Measurements from ENCODE around the gene CNTN2.

The CNTN2 gene

DNA sequence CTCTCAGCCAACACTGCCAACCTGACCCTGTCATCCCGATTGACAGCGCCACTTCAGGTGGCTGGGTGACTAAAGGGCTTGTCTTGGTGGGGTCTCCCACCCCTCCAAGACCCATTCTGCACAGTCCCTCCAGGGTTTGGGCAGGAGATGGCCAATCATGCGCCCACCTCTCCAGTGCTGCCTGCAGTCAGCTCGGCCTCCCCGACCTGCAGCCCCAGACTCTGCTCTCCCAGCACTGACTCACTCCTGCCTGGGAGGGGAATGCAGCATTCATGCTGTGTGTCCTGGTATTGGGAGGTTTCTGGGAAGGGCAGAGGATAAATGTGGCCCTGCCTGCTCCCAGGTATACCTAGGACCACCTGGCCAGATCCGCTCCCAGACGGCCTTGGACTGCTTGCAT lies 31.5 kb downstream of the CNTN2 start:
- no peak for DNase-seq

GRCh38 chr1:205075642-205076155 lies 32.7 kb downstream of the CNTN2 start:
- DNase-seq, result no peak

GRCh38 chr1:205076245-205076761 lies 33.3 kb downstream of the CNTN2 start:
- no peak for DNase-seq

DNA sequence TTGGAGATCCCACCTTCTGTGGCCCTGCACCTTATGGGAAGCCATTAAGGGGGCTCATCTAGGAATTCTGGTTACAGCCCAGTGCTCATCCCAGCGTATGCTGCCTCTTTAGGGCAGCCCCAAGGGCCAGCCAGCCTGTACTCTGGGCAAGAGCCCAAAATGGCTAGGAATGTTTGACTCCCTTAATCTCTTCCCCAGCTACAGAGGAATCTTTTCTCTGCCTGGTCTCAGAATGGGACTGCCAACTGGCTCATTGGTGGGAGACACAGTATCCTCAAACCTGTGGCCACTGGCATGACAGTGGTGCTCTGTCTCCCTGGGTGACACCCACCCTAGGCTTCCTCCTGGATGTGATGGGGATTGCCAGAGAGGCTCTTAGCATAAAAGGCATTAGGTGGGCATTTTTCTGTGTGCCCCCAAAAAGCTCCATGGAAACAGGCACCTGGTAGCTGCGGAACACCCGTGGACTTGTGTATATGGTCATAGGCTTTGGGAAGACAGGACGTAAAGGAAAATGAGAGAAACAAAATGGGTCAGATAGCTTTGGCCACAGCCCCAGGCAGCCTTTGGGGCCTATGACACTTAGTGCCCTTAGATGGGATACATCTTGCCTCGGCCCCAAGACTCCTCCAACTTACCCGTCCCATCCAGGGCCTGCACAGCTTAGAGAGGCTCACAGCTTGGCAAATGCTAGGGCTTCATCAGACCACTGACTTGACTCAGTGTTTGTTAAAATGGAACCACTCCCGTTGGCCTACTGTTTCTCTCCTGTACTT lies 34.3 kb downstream of the CNTN2 start:
- DNase-seq, result no peak

- no peak for DNase-seq
These were observed 34.9 kb downstream of the CNTN2 start for GRCh38 chr1:205077934-205078311.

- DNase-seq, result no peak
These were observed 39.4 kb downstream of the CNTN2 start for GRCh38 chr1:205082431-205082830.

GRCh38 chr1:205084360-205084759 lies 41.3 kb downstream of the CNTN2 start, which contains the start of gene TMEM81:
TSS of gene TMEM81 (minus strand) at chr1:205084460. CDS start at chr1:205084320, 140 bp downstream.
- no peak for DNase-seq

DNA sequence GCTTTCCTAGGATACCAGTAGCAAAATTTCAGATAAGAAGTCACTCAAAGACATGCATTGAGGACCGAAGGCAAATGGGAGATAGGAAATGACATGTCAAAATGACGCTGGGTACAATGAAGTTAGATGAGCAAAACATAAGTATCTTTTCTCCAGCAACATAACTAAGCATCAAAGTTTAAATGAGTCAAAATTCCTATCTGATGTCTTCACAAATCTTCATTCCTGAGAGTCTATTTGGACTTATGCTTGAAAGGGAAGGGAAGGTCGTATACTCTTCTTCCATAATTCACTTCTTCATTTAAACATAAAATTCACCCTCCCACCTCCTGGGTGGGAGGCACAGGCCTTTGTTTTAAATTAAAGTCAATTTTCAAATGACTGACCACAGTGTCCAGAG lies 45.3 kb downstream of the CNTN2 start:
- no peak for DNase-seq

DNA sequence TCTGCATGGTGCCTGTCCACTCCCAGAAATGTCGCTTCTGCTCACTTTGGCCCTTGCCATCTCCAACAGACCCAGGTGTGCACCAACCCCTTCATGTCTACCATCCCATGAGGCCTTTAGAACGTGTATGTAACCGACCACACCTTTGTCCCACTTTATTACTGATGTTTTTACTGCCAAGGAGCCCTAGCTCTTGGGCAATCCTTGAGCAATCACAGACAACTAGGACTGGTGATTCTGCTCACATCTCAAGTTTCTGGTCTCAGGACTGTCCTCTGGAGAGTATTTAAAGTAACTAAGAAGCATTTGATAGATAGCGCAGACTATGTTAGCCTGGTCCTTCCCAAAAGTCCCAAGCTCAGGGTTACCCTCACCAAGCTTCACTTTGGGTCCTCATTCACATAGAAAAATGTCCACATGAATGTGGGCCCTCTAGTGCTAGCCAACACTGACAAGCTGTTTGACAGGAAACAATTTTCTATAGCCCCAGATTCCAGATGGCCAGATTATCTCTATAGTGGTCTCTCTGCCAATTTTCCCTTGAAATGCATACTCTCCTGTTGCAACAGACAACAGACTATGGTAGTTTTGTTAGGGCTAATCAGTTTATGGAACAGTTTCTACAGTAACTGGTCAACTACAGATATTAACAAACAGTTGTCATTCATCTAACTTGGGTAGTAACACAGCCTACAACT lies 48.2 kb downstream of the CNTN2 start:
- no peak for DNase-seq

DNA sequence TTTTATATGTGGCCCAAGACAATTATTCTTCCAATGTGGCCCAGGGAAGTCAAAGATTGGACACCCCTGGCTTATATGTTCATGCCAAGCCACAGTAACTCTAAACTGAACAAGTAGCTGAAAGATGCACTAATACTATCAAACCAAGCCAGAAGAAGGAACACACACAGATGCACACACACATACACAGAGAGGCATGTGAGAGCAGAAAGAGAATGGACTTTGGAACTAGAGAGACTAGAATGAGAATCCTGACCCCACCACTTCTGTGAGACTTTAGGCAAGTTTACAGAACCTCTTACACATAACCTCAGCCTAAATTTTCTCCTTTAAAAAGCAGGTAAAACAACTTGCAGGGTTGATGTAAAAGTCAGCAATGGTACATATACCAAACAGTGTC lies 52.4 kb downstream of the CNTN2 start:
- no peak for DNase-seq

GRCh38 chr1:205098242-205098641 lies 55.2 kb downstream of the CNTN2 start:
- DNase-seq, result no peak

DNA sequence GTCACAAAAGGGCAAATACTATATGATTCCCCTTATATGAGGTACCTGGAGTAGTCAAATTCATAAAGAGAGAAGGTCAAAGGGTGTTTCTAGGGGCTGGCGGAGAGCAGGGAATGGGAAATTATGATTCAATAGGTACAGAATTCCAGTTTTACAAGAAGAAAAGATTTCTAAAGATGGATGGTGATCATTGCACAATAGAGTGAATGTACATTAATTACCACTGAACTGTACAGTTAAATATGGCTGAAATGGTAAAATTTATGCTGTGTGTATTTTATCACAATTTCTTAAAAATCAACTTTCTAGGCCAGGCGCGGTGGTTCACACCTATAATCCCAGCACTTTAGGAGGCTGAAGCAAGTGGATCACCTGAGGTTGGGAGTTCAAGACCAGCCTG lies 59.4 kb downstream of the CNTN2 start:
- DNase-seq, result no peak

- no peak for DNase-seq
These were observed 64.3 kb downstream of the CNTN2 start for GRCh38 chr1:205107327-205107726.

GRCh38 chr1:205108464-205108863 lies 65.5 kb downstream of the CNTN2 start:
- no peak for DNase-seq

DNA sequence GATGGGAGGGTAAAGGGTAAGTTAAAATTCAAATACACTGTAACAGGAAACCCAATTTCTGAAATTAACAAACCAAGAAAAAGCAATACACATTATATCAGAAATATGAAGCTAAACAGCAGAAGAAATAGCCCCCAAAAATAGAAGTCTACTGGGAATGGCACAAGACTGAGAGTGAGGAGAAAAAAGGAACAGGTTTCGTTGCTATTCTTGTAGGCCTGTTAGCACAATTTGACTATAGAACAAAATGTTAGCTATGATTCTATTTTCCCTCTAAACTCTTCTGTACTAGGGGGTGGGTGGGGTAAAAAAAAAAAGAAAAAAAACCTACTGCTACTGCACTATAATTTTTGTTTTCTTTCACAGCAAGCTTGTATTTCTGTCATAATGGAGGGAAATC lies 66.3 kb downstream of the CNTN2 start:
- no peak for DNase-seq

GRCh38 chr1:205109711-205110110 lies 66.7 kb downstream of the CNTN2 start:
- DNase-seq, result no peak

- no peak for DNase-seq
These were observed 68.3 kb downstream of the CNTN2 start for GRCh38 chr1:205111354-205111753.

- DNase-seq, result peak in 1 of 2 experiments; percentile 5
These were observed 75.7 kb downstream of the CNTN2 start for GRCh38 chr1:205118752-205119151.

DNA sequence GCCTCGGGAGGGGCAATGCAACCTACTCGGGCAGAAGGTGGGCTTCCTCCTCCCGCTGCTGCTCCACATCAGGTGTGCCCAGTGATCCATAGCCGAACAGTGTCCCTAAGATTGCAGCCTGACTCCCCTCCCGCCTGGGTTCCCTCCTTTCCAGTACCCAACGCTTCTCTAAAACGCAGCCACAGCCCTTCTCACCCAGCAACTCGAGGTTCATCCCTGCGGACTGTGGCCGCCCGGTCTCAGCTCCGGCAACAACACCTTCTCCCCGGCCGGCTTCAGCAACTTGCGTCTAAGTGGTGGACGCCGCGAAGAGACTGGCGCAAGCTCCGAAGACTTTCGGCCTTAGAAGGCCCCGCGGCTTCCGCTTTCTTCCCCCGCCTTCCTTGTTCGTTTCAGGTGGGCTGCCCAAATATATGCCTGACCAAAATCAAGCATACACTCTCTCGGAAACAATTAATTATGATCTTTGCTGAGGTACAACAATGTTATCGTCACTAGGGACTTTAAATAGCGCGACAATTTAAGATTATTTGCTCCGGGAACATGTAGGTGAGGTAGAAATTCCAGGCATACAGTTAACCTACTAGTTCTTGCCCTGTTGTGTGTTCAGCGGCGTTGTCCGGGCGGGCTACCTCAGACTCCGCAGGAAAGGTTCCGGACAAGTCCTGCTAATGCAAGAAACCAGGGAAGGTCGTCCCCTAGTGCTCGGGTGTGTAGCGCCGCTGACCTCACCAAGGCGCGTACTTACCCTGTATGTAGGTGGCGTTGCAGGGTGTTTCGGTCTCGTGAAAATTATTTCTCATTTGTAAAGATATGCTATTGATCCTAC lies 78.9 kb downstream of the CNTN2 start, which contains the start of gene RBBP5:
Gene RBBP5 (minus strand): TSS at position 319 of the 829 bp plus-strand sequence. CDS start 105 bp downstream, at position 214.
- peak; percentile 95 to 97 for DNase-seq

DNA sequence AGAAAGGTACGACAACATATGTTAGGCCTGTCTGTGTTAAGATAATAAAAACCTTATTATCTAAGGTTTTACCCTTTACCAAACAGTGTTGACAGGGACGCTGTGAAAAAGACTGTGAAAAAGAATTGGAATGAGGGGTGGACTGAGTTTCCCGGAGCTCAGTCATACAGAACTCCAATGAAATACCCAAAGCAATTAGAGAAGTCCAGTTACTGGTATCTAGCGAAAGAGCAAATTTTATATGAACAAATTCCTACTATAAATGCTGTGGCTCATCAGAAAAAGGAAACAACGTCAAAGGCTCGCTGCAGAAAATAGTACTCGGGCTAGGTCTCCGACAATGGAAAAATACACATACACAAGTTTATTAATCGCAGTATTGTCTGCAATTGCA lies 79.5 kb downstream of the CNTN2 start:
- no peak for DNase-seq

DNA sequence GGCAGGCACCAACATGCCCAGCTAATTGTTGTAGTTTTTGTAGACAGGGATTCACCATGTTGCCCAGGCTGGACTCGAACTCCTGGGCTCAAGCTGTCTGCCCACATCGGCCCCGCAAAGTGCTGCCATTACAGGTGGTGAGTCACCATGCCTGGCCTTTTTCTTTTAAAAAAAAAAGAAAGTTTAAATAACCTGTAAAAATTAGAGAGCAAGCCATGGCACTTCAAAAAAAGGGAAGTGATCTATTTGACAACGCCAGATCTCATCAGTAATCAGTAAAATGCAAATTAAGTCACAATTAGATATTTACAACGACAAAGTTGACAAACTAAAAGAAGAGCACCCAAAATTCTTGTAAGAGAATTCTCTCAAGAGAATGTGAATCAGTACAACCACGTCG lies 81.7 kb downstream of the CNTN2 start:
- DNase-seq, result no peak

- DNase-seq, result no peak
These were observed 84.6 kb downstream of the CNTN2 start for GRCh38 chr1:205127646-205128045.

Measured in AML-193 (cell line).